ENCODE results near the gene TMEM130.

- TF ChIP-seq, protein P1, sequence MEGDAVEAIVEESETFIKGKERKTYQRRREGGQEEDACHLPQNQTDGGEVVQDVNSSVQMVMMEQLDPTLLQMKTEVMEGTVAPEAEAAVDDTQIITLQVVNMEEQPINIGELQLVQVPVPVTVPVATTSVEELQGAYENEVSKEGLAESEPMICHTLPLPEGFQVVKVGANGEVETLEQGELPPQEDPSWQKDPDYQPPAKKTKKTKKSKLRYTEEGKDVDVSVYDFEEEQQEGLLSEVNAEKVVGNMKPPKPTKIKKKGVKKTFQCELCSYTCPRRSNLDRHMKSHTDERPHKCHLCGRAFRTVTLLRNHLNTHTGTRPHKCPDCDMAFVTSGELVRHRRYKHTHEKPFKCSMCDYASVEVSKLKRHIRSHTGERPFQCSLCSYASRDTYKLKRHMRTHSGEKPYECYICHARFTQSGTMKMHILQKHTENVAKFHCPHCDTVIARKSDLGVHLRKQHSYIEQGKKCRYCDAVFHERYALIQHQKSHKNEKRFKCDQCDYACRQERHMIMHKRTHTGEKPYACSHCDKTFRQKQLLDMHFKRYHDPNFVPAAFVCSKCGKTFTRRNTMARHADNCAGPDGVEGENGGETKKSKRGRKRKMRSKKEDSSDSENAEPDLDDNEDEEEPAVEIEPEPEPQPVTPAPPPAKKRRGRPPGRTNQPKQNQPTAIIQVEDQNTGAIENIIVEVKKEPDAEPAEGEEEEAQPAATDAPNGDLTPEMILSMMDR (optimal IDR thresholded peaks at IDR 0.05 in 1 of 3, IDR thresholded peaks at IDR 0.05 in 1 of 3, conservative IDR thresholded peaks at IDR 0.05 in 1 of 3; ENCODE audit: extremely low read depth in 1 of 3, insufficient read depth in 2 of 3, low read length in 3 of 3) = no peak
- TF ChIP-seq EZH2 (IDR thresholded peaks at IDR 0.05; ENCODE audit: low read length) = no peak
Measured at GRCh38 chr7:98811299-98811698, 58.5 kb downstream of the TMEM130 start.
